A549 (cell line): ENCODE results near the gene CDH4. TPM values are rescaled to one million over a fixed set of nuclear protein-coding genes. Genes with fewer than 3 reads are reported as not detected.

Source experiments
- ATAC-seq, 2 experiments: fragments of 200-7000 bp in 1 of 2; fragments of >200 bp in 1 of 2; cut with Nextera tagmentation in 1 of 2; cut with Tn5 transposase in 1 of 2; 3 replicates each; pipeline versions ENCODE4 v1.8.0 to v1.9.1; 2018 to 2020; ENCODE audit warnings: mild to moderate bottlenecking in 1 of 2, moderate library complexity in 1 of 2
- CTCF ChIA-PET: fragments of 300-600 bp; sonication (Branson Sonifier 250); formaldehyde crosslinking; extraction: SDS; loops from one replicate; lab custom pipeline; 2021; ENCODE audit warnings: antibody characterized with exemption, inconsistent platforms; lab: Yijun Ruan, JAX
- POLR2A ChIA-PET: fragments of 350-600 bp; formaldehyde crosslinking; extraction: SDS; loops from one replicate; lab custom pipeline; 2021; ENCODE audit warnings: antibody characterized with exemption, inconsistent platforms; lab: Yijun Ruan, JAX
- DNase-seq, 2 experiments: peaks; one replicate each; pipeline versions ENCODE4 v3.0.0 to v3.0.0-alpha.2; 2011 to 2016; ENCODE audit warnings: low read depth in 1 of 2, low spot score in 1 of 2
- FAIRE-seq: peaks from 2 replicates; lab custom pipeline; 2011; peaks lifted over from hg19 to GRCh38; lab: Jason Lieb, UNC
- H3K27ac ChIP-seq, 2 experiments: fragments of >200 bp; sonication (Bioruptor Twin); formaldehyde crosslinking; 3 replicates each; pipeline ENCODE4 v1.5.1; 2016 to 2017
- H3K4me1 ChIP-seq: fragments of >200 bp; sonication (Bioruptor Twin); formaldehyde crosslinking; 3 replicates; pipeline ENCODE4 v1.6.1; 2016
- H3K4me2 ChIP-seq: fragments of >200 bp; sonication (Bioruptor Twin); formaldehyde crosslinking; 3 replicates; pipeline ENCODE4 v1.6.1; 2016
- H3K4me3 ChIP-seq: fragments of >200 bp; sonication (Bioruptor Twin); formaldehyde crosslinking; 3 replicates; pipeline ENCODE4 v1.5.1; 2016
- H3K9me3 ChIP-seq: fragments of >200 bp; sonication (Bioruptor Twin); formaldehyde crosslinking; 3 replicates; pipeline ENCODE4 v1.6.1; 2016
- ATOH8 ChIP-seq: fragments of 250-450 bp; sonication (Bioruptor Pico); IDR thresholded peaks from 2 replicates; pipeline ENCODE4 v1.5.0; 2020; ENCODE audit warnings: low read depth, mild to moderate bottlenecking, moderate library complexity
- FOSL2 ChIP-seq, 2 experiments: fragments of 450-650 bp in 1 of 2; fragments of >200 bp in 1 of 2; sonication (Bioruptor Twin) in 1 of 2; formaldehyde crosslinking; IDR thresholded peaks; 2 replicates each; pipeline versions ENCODE4 v1.5.0 to v1.6.1; 2016 to 2020; ENCODE audit warnings: mild to moderate bottlenecking in 1 of 2, moderate library complexity in 1 of 2
- HES2 ChIP-seq: fragments of >200 bp; sonication (Bioruptor Twin); formaldehyde crosslinking; IDR thresholded peaks from 2 replicates; pipeline ENCODE4 v1.6.1; 2016
- HMGXB4 ChIP-seq: fragments of 250-450 bp; sonication (Bioruptor Pico); IDR thresholded peaks from 2 replicates; pipeline ENCODE4 v1.5.0; 2021; ENCODE audit warnings: mild to moderate bottlenecking, moderate library complexity, borderline replicate concordance
- HOXB13 ChIP-seq: fragments of 250-450 bp; sonication (Bioruptor Pico); IDR thresholded peaks from 2 replicates; pipeline ENCODE4 v1.5.0; 2020; ENCODE audit warnings: low read depth, mild to moderate bottlenecking, moderate library complexity
- MAX ChIP-seq: IDR thresholded peaks from 2 replicates; pipeline ENCODE4 v1.6.1; 2012
- NFE2L2 ChIP-seq: fragments of 150-350 bp; conservative IDR thresholded peaks from 2 replicates; pipeline ENCODE4 v1.6.1; 2014; ENCODE audit warnings: low read length
- NR3C1 ChIP-seq: fragments of >200 bp; sonication (Bioruptor Twin); formaldehyde crosslinking; IDR thresholded peaks from 3 replicates; pipeline ENCODE4 v1.6.1; 2017
- RCOR1 ChIP-seq: fragments of 150-350 bp; IDR thresholded peaks from 2 replicates; pipeline ENCODE4 v1.6.1; 2014; ENCODE audit warnings: antibody characterized with exemption, low read length, low read depth
- REST ChIP-seq: fragments of 200-600 bp; sonication (generic); IDR thresholded peaks from 2 replicates; pipeline ENCODE4 v1.6.1; 2016; ENCODE audit warnings: antibody characterized with exemption, mild to moderate bottlenecking, moderate library complexity
- RFX5 ChIP-seq: fragments of 450-650 bp; IDR thresholded peaks from 2 replicates; pipeline ENCODE4 v1.7.1; 2014; ENCODE audit warnings: antibody characterized with exemption, mild to moderate bottlenecking, moderate library complexity
- RNF2 ChIP-seq: fragments of 200-600 bp; sonication (generic); IDR thresholded peaks from 2 replicates; pipeline ENCODE4 v1.6.1; 2016; ENCODE audit warnings: low read depth, mild to moderate bottlenecking, antibody characterized with exemption, moderate library complexity, borderline replicate concordance
- SMC3 ChIP-seq: fragments of >200 bp; sonication (Bioruptor Twin); formaldehyde crosslinking; IDR thresholded peaks from 3 replicates; pipeline ENCODE4 v1.6.1; 2018; ENCODE audit warnings: inconsistent platforms
- ZC3H11A ChIP-seq: fragments of 450-650 bp; IDR thresholded peaks from 2 replicates; pipeline ENCODE4 v1.6.1; 2014; ENCODE audit warnings: antibody characterized with exemption, mild to moderate bottlenecking
- ZFP36 ChIP-seq: fragments of 450-650 bp; IDR thresholded peaks from 2 replicates; pipeline ENCODE4 v1.6.1; 2014; ENCODE audit warnings: borderline replicate concordance; ENCODE audit not compliant: partially characterized antibody
- WGBS: methylation state at CpG from one replicate; pipeline ENCODE4 v1.1.6; 2017; ENCODE audit errors: missing lambda C conversion rate; 5-methylcytosine and 5-hydroxymethylcytosine counted together
- polyA plus RNA-seq, 4 experiments: library from polyadenylated mRNA; depleted of rRNA in 3 of 4; stranded (reverse); fragments of >200 nt; fragmentation: RNase III in 1 of 4; extraction: RNeasy Plus Mini Kit Qiagen cat#74134 plus additional on column Dnase treatment in 1 of 4; gene quantifications; 2 replicates in 3 of 4; 3 replicates in 1 of 4; pipeline ENCODE4 v1.2.3, GENCODE V29; 2011 to 2017

CDH4 gene
- polyA plus RNA-seq, 2 of the 4 experiments (the other 2 are of a cell fraction) = 3.4 to 10.3 TPM

GRCh38 chr20:61537239-61538182 lies 285.4 kb downstream of the CDH4 start:
- ATAC-seq (no peak), FAIRE-seq (no peak), DNase-seq (no peak)
- H3K9me3 ChIP-seq = no peaks in the 10 kb centered on the region
- no peak overlapping the region for H3K27ac ChIP-seq
- H3K4me2 ChIP-seq = no peak overlapping the region
- TF ChIP-seq MAX (no peak), NFE2L2 (no peak), ATOH8 (CRISPR knock-in tag) (no peak), NR3C1 (no peak), FOSL2 (IDR thresholded peaks at IDR 0.05) (no peak), FOSL2 (CRISPR knock-in tag; IDR thresholded peaks at IDR 0.05) (no peak), REST (no peak), ZC3H11A (no peak)
- 77% methylated on average over 20 of the region's 25 CpGs for WGBS
- no peaks in the 10 kb centered on the region for H3K4me1 ChIP-seq
- ChIA-PET CTCF (no interaction called here), POLR2A (no interaction called here)
- no peak overlapping the region for H3K4me3 ChIP-seq

- H3K4me3 ChIP-seq = no peak overlapping the region
- DNase-seq (no peak), ATAC-seq (no peak), FAIRE-seq (no peak)
- POLR2A ChIA-PET = no interaction called here
- WGBS = 78% methylated on average over 13 of the region's 14 CpGs
- H3K27ac ChIP-seq = no peak overlapping the region
- H3K4me2 ChIP-seq = no peak overlapping the region
- no peaks in the 10 kb centered on the region for H3K9me3 ChIP-seq
- CTCF ChIA-PET = interaction anchor here (0.6 kb wide), 1 partner anchor 364 kb away, joined by 5 read pairs; no protein-coding TSS in a partner anchor
- TF ChIP-seq RCOR1 (no peak), SMC3 (no peak), HES2 (no peak), RFX5 (no peak), HOXB13 (CRISPR knock-in tag) (no peak), ZFP36 (no peak), HMGXB4 (CRISPR knock-in tag) (no peak), RNF2 (no peak)
- H3K4me1 ChIP-seq = no peaks in the 10 kb centered on the region
Observed at GRCh38 chr20:61538183-61538942, 286.3 kb downstream of the CDH4 start.
